Osteoblast (primary cell): ENCODE data around the gene AUP1. TPM values are rescaled to one million over a fixed set of nuclear protein-coding genes. Genes with fewer than 3 reads are reported as not detected.

Experiments
- DNase-seq: peaks from one replicate; pipeline ENCODE4 v3.0.0; 2011; ENCODE audit warnings: low spot score, mixed read lengths; ENCODE audit not compliant: insufficient read length; ENCODE audit errors: missing footprints
- H2AFZ ChIP-seq: 2 replicates; pipeline ENCODE4 v1.6.0; 2011; ENCODE audit warnings: mild to moderate bottlenecking, low read length
- H3K27ac ChIP-seq: 2 replicates; pipeline ENCODE4 v1.5.1; 2011; ENCODE audit warnings: mild to moderate bottlenecking, low read depth, low read length, moderate library complexity
- H3K27me3 ChIP-seq: 2 replicates; pipeline ENCODE4 v1.6.0; 2012; ENCODE audit warnings: mild to moderate bottlenecking, control low read depth, inconsistent platforms, low read length, moderate library complexity; ENCODE audit not compliant: insufficient read depth
- H3K36me3 ChIP-seq: 2 replicates; pipeline ENCODE4 v1.5.1; 2011; ENCODE audit warnings: mild to moderate bottlenecking, low read length, control low read depth, moderate library complexity; ENCODE audit not compliant: insufficient read depth
- H3K4me1 ChIP-seq: 2 replicates; pipeline ENCODE4 v1.5.1; 2011; ENCODE audit warnings: mild to moderate bottlenecking, low read length, control low read depth, moderate library complexity; ENCODE audit not compliant: insufficient read depth
- H3K4me2 ChIP-seq: 2 replicates; pipeline ENCODE4 v1.6.0; 2011; ENCODE audit warnings: mild to moderate bottlenecking, low read length; ENCODE audit not compliant: insufficient read depth
- H3K4me3 ChIP-seq: fragments of 200-600 bp; sonication (generic); 3 replicates; pipeline ENCODE4 v1.5.1; 2012; ENCODE audit warnings: mild to moderate bottlenecking, low read length, inconsistent platforms; ENCODE audit not compliant: insufficient read depth
- H3K79me2 ChIP-seq: 2 replicates; pipeline ENCODE4 v1.6.0; 2012; ENCODE audit warnings: mild to moderate bottlenecking, low read length, control low read depth, inconsistent platforms; ENCODE audit not compliant: insufficient read depth
- H3K9me3 ChIP-seq: 2 replicates; pipeline ENCODE4 v1.5.1; 2011; ENCODE audit warnings: low read depth, low read length, control low read depth
- H4K20me1 ChIP-seq: 2 replicates; pipeline ENCODE4 v1.6.0; 2012; ENCODE audit warnings: mild to moderate bottlenecking, low read length, control low read depth; ENCODE audit not compliant: insufficient read depth
- total RNA-seq: library from RNA; depleted of rRNA; stranded (reverse); fragments of >200 nt; gene quantifications from 2 replicates; pipeline ENCODE4 v1.2.3, GENCODE V29; 2012
- TF ChIP-seq, protein P1 (sequence below): IDR thresholded peaks from 2 replicates; pipeline ENCODE4 v1.5.1; 2011; ENCODE audit warnings: mild to moderate bottlenecking, low read depth, low read length, moderate library complexity; ENCODE audit errors: extremely low read depth

The AUP1 gene
- total RNA-seq, 1 donor: 82.9 TPM

GRCh38 chr2:74572178-74572925 lies 42.8 kb upstream of the AUP1 start:
- Histone ChIP-seq H2AFZ (no peak overlapping the region), H4K20me1 (no peaks in the 10 kb centered on the region), H3K79me2 (no peaks in the 10 kb centered on the region), H3K27me3 (no peaks in the 10 kb centered on the region), H3K4me1 (peaks cover 68% of the 10 kb centered on the region), H3K4me3 (no peak overlapping the region), H3K27ac (peak overlapping the region; percentile 34), H3K9me3 (no peaks in the 10 kb centered on the region), H3K4me2 (no peak overlapping the region), H3K36me3 (no peaks in the 10 kb centered on the region)
- DNase-seq: no peak
- TF ChIP-seq, protein P1, sequence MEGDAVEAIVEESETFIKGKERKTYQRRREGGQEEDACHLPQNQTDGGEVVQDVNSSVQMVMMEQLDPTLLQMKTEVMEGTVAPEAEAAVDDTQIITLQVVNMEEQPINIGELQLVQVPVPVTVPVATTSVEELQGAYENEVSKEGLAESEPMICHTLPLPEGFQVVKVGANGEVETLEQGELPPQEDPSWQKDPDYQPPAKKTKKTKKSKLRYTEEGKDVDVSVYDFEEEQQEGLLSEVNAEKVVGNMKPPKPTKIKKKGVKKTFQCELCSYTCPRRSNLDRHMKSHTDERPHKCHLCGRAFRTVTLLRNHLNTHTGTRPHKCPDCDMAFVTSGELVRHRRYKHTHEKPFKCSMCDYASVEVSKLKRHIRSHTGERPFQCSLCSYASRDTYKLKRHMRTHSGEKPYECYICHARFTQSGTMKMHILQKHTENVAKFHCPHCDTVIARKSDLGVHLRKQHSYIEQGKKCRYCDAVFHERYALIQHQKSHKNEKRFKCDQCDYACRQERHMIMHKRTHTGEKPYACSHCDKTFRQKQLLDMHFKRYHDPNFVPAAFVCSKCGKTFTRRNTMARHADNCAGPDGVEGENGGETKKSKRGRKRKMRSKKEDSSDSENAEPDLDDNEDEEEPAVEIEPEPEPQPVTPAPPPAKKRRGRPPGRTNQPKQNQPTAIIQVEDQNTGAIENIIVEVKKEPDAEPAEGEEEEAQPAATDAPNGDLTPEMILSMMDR: peak; percentile 18

DNA sequence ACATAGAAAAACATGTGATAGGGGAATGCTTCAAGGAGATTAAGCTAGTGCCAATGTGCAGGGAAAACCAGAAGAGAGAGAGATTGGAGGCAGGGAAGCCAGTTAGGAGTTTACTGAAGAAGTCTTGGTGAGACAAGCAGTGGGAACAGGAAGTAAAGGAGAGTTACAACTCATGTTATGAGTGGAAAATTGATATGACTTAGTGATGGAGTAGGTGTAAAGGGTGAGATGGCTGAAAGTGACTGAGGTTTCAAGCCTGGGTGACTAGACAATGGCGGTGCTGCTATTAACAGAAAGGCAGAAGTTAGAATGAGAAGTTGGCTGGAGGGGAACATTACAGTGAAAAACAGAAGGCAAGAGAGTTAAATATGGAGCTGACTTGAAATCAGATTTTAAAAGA lies 41.6 kb upstream of the AUP1 start:
- Histone ChIP-seq H3K4me2 (no peak overlapping the region), H3K79me2 (no peaks in the 10 kb centered on the region), H3K27ac (no peak overlapping the region), H3K4me1 (peaks cover 67% of the 10 kb centered on the region), H3K4me3 (no peak overlapping the region), H3K36me3 (no peaks in the 10 kb centered on the region), H2AFZ (no peak overlapping the region), H3K27me3 (no peaks in the 10 kb centered on the region), H4K20me1 (no peaks in the 10 kb centered on the region), H3K9me3 (no peaks in the 10 kb centered on the region)
- DNase-seq: no peak
- TF ChIP-seq, protein P1: no peak

- H3K36me3 ChIP-seq: no peaks in the 10 kb centered on the region
- no peak overlapping the region for H2AFZ ChIP-seq
- H4K20me1 ChIP-seq: no peaks in the 10 kb centered on the region
- peak overlapping the region; percentile 98 for H3K27ac ChIP-seq
- no peaks in the 10 kb centered on the region for H3K9me3 ChIP-seq
- H3K79me2 ChIP-seq: no peaks in the 10 kb centered on the region
- H3K4me1 ChIP-seq: peaks cover 63% of the 10 kb centered on the region
- DNase-seq: no peak
- no peak overlapping the region for H3K4me3 ChIP-seq
- TF ChIP-seq, protein P1: no peak
- H3K27me3 ChIP-seq: no peaks in the 10 kb centered on the region
- no peak overlapping the region for H3K4me2 ChIP-seq
These were observed 40.2 kb upstream of the AUP1 start for GRCh38 chr2:74569686-74570085.

GRCh38 chr2:74567881-74568280 lies 38.4 kb upstream of the AUP1 start:
- TF ChIP-seq, protein P1: no peak
- H3K9me3 ChIP-seq: no peaks in the 10 kb centered on the region
- peaks cover 65% of the 10 kb centered on the region for H3K4me1 ChIP-seq
- H3K4me2 ChIP-seq: peak overlapping the region; percentile 66
- no peak overlapping the region for H2AFZ ChIP-seq
- H4K20me1 ChIP-seq: no peaks in the 10 kb centered on the region
- no peaks in the 10 kb centered on the region for H3K79me2 ChIP-seq
- peak overlapping the region; percentile 98 for H3K27ac ChIP-seq
- H3K4me3 ChIP-seq: peak overlapping the region; percentile 38
- no peaks in the 10 kb centered on the region for H3K27me3 ChIP-seq
- no peaks in the 10 kb centered on the region for H3K36me3 ChIP-seq
- peak; percentile 45 for DNase-seq
